Measurements from ENCODE around the gene GNAT1. TPM values are rescaled to one million over a fixed set of nuclear protein-coding genes. Genes with fewer than 3 reads are reported as not detected.

Gene GNAT1
- total RNA-seq, 4 donors from 2014 or later = not detected

DNA sequence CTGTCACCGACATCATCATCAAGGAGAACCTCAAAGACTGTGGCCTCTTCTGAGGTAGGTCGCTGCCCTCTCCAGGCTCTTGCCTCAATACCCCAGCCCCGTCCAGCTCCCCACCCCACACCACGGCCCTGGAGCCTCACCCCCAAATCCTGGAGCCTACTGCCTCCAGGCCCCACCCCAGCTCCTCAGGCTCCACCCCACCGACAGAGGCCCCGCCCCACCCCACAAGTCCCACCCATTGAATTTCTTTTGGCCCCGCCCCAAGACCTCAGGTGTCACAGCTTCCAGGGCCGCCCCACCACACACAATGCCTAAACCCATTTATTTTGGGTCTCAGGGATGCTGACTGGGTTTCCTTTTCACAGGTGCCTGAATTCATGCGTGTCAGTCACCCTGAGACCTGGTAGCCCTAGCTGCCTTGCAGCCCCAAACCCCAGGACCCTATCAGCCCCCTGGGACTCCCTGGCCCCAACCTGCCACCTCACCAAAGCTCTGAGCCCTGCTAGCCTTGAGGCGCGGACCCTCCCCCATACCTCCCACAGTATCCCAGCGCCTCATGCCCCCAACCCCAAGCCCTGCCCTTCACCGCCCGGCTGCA lies 3.6 kb downstream of the GNAT1 start:
- H3K9me3 ChIP-seq = no peaks in the 10 kb centered on the region
- no peak for DNase-seq
- TF ChIP-seq, protein P1, sequence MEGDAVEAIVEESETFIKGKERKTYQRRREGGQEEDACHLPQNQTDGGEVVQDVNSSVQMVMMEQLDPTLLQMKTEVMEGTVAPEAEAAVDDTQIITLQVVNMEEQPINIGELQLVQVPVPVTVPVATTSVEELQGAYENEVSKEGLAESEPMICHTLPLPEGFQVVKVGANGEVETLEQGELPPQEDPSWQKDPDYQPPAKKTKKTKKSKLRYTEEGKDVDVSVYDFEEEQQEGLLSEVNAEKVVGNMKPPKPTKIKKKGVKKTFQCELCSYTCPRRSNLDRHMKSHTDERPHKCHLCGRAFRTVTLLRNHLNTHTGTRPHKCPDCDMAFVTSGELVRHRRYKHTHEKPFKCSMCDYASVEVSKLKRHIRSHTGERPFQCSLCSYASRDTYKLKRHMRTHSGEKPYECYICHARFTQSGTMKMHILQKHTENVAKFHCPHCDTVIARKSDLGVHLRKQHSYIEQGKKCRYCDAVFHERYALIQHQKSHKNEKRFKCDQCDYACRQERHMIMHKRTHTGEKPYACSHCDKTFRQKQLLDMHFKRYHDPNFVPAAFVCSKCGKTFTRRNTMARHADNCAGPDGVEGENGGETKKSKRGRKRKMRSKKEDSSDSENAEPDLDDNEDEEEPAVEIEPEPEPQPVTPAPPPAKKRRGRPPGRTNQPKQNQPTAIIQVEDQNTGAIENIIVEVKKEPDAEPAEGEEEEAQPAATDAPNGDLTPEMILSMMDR (IDR thresholded peaks at IDR 0.05) = no peak
- TF ChIP-seq POLR2A (IDR thresholded peaks at IDR 0.05) = no peak
- peaks cover 18% of the 10 kb centered on the region for H3K27me3 ChIP-seq
- intact Hi-C loops (cut with DNase I) = loop anchor here (2.0 kb wide), 1 partner anchor 80 kb away; no protein-coding TSS in a partner anchor
- no peak overlapping the region for H3K27ac ChIP-seq
- whole genome bisulfite sequencing, 2 donors = 66 to 69% methylated on average over 14 of the region's 14 CpGs
- H3K4me3 ChIP-seq (replicated peaks in 1 of 3) = no peak overlapping the region
- H3K4me1 ChIP-seq = peaks cover 0 to 19% of the 10 kb centered on the region in 2 donors
- no peaks in the 10 kb centered on the region for H3K36me3 ChIP-seq

DNA sequence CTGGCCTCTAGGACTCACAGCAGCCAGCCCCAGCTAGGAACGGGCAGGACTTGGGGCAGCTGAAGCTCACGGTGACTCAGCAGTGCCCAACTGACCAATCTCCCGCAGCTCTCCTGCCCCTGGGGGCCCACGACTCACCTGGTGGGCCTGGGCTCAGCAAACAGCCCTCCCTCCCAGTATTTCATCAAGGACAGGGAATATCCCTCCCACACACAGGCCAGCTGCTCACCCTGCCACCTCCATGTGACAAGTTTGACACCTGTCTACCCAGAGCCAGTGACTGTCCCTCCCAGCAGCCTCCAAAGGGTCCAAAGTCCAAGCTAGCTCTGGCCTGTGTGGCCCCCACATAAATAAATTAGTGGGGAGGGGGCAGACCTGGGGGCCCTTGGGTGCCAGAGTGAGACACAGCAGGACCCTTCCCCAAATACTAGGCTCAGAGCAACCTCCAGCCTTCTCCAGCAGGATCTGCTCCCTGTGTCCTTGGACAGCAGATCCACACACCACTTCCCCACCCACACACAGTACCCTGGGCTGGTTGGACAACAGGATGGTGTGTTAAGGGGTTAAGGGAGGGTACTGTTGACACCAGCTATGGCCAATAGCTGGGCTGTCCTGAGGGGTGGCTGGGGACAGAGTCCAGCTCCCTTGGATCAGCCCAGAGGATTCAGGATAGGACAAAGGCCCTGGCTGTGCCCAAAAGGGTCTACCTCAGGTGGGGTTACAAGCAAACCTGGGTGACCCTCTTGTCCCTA lies 4.3 kb downstream of the GNAT1 start:
- H3K4me1 ChIP-seq = peaks cover 0 to 19% of the 10 kb centered on the region in 2 donors
- H3K36me3 ChIP-seq = no peaks in the 10 kb centered on the region
- DNase-seq = no peak
- intact Hi-C loops (cut with DNase I) = loop anchor here (2.0 kb wide), 1 partner anchor 79 kb away; no protein-coding TSS in a partner anchor
- no peaks in the 10 kb centered on the region for H3K9me3 ChIP-seq
- TF ChIP-seq, protein P1 (IDR thresholded peaks at IDR 0.05) = no peak
- no peak for TF ChIP-seq POLR2A (IDR thresholded peaks at IDR 0.05)
- H3K27ac ChIP-seq = no peak overlapping the region
- WGBS, 2 donors = 50 to 80% methylated on average over 2 to 4 of the region's 4 CpGs
- H3K4me3 ChIP-seq (replicated peaks in 1 of 3) = no peak overlapping the region
- H3K27me3 ChIP-seq = peaks cover 18% of the 10 kb centered on the region

GRCh38 chr3:50196253-50196801 lies 4.9 kb downstream of the GNAT1 start:
- H3K27ac ChIP-seq = no peak overlapping the region
- H3K36me3 ChIP-seq = no peaks in the 10 kb centered on the region
- intact Hi-C loops (cut with DNase I) = no loop called here
- WGBS, 2 donors = 67 to 80% methylated on average over 6 of the region's 6 CpGs
- peaks cover 18% of the 10 kb centered on the region for H3K27me3 ChIP-seq
- H3K4me1 ChIP-seq = peaks cover 0 to 19% of the 10 kb centered on the region in 2 donors
- no peak for TF ChIP-seq POLR2A (IDR thresholded peaks at IDR 0.05)
- TF ChIP-seq, protein P1 (IDR thresholded peaks at IDR 0.05) = no peak
- no peaks in the 10 kb centered on the region for H3K9me3 ChIP-seq
- DNase-seq = no peak
- H3K4me3 ChIP-seq (replicated peaks in 1 of 3) = no peak overlapping the region

GRCh38 chr3:50201573-50202315 lies 10.3 kb downstream of the GNAT1 start:
- no peak overlapping the region for H3K4me3 ChIP-seq (replicated peaks in 1 of 3)
- H3K36me3 ChIP-seq = no peaks in the 10 kb centered on the region
- H3K4me1 ChIP-seq = peaks cover 15 to 19% of the 10 kb centered on the region in 2 donors
- no peak for DNase-seq
- no peaks in the 10 kb centered on the region for H3K9me3 ChIP-seq
- intact Hi-C loops (cut with DNase I) = no loop called here
- no peak overlapping the region for H3K27ac ChIP-seq
- TF ChIP-seq POLR2A (IDR thresholded peaks at IDR 0.05) = no peak
- TF ChIP-seq, protein P1 (IDR thresholded peaks at IDR 0.05) = no peak
- no peaks in the 10 kb centered on the region for H3K27me3 ChIP-seq
- 74 to 82% methylated on average over 6 to 8 of the region's 10 CpGs for WGBS, 2 donors

Data from thyroid gland (tissue), 4 donors.